Activated T-cell treated with anti-CD3 and anti-CD28 coated beads for 24 hours (primary cell): ENCODE data around the gene SLC44A4.
"Not testable (repeated sequence)": the region's sequence is repeated elsewhere in the genome, so short reads cannot be mapped to it uniquely, and the experiment has no call there.

Experiments used
- DNase-seq: peaks from one replicate; pipeline ENCODE4 v3.0.0-alpha.2; 2020; ENCODE audit warnings: low read depth

SLC44A4 gene

GRCh38 chr6:31879901-31880300 is 1.1 kb upstream of the SLC44A4 start:
- no peak for DNase-seq

DNA sequence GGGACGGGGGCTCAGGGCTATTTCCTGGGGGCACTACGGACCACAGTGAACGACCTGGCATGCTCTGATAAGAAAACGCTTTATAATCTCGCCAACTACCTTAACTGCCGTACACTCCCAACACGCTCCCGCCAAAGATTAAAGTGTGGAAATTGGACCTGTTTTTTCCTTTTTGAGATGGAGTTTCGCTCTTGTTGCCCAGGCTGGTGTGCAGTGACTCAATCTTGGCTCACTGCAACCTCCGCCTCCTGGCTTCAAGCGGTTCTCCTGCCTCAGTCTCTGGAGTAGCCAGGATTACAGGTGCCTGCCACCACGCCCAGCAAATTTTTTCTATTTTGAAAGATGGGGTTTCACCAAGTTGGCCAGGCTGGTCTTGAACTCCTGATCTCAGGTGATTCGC is 346 bp upstream of the SLC44A4 start:
- no peak for DNase-seq

DNA sequence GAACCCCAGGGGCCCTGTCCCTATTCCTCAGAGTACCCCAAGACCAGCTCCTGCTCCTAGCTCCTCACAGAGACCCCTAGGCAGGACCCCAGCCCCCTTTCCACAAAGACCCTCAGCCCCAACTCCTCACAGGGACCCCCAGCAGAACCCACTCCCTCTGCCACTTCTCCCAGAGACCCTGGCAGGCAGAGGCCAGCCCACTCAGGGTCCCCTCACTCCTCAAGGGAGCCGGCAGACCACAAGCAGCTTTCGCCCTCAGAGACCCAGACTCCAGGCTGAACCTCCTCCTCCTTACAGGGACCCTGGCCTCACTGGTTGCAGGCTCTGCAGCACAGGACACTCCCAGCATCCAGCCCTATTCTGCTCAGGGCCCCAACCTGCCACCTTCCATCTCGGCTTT is 575 bp downstream of the SLC44A4 start:
- no peak for DNase-seq

DNA sequence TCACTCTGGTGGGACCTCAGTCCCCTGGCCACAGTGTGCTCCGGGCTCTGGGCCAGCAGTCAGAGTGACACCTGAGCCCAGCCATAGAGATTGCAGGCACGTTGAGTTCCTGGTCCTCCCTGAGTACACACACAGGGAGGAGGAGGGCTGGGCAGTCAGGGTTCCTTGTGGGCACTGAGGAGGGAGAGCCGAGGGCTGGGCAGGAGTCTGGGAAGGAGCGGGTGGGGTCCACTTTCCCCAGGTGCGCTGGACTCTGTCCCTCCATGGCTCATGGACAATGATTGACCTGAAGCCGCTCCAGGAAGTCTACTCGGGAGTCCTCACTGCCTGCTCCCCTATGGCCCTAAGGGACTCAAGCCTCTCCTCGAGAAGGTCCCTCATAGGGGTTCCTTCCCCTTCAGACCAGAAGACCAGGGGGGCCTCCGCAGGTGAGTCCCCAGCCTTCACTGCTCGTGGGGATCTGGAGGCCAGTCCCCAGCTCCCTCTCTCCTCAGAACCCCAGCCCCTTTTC is 1.1 kb downstream of the SLC44A4 start:
- no peak for DNase-seq

- no peak for DNase-seq
Observed at GRCh38 chr6:31877125-31877650, 1.6 kb downstream of the SLC44A4 start.

DNA sequence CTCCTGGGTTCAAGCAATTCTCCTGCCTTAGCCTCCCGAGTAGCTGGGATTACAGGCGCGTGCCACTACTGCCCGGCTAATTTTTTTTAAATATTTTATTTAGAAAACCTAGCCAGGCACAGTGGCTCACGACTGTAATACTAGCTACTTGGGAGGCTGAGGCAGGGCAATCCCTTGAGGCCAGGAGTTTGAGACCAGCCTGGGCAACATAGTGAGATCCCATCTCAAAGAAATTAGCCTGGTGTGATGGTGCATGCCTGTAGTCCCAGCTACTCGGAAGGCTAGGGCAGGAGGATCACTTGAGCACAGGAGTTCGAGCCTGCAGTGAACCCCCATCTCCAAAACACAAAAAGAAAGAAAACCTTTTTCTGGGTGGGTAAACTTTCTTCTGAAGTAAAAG is 2.4 kb downstream of the SLC44A4 start:
- no peak for DNase-seq

GRCh38 chr6:31875877-31876276 is 2.9 kb downstream of the SLC44A4 start:
- no peak for DNase-seq

- DNase-seq = no peak
Observed at GRCh38 chr6:31874836-31875572, 3.8 kb downstream of the SLC44A4 start.

DNA sequence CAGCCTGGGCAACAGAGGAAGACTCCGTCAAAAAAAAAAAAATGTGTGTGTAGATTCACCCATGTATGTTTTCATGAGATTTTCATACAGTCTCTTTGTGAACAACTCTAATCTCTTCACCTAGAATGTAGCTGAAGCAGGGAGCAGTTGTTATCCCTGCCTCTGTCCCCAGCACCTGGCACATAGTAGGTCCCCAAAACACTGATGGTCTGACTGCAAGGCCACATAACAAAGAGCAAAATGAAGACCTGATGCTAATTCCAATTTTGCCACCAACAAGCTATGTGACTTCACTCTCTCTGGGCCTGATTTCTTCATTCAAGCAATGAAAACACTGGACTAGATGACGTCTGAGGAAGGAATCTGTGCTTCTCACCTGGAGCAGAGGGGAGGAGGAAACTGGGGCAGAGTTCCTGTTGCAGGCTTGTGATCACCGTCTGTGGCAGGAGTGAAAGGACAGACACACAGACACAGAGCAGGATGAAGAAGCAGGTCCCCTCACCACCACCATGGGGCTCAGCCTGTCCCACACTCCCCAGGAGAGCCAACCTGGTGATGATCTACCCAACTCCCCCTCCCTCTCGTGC is 4.6 kb downstream of the SLC44A4 start:
- no peak for DNase-seq

GRCh38 chr6:31871046-31871659 is 7.6 kb downstream of the SLC44A4 start:
- DNase-seq = no peak

GRCh38 chr6:31870385-31870921 is 8.3 kb downstream of the SLC44A4 start:
- DNase-seq = no peak

DNA sequence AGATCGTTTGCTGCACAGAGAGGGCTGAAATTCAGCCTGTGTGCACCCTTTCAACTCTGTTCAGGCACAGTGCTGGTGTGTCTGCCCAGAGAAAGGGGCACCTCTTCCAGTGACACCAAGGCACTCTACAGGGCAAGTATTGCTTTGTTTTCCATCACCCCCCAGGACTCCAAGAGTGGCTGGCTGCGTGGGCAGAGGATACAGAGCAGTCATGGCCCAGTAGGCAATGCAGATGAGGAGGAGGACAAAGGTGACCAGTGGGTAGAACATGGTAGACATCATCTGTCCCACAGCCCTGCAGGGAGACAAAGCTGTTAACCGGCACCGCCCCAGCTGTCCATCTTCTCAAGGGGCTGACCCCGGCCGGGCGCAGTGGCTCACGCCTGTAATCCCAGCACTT is 9.5 kb downstream of the SLC44A4 start:
- DNase-seq = no peak

- not testable (repeated sequence) for DNase-seq
Observed at GRCh38 chr6:31868658-31868971, 10.2 kb downstream of the SLC44A4 start.

GRCh38 chr6:31865205-31866118 is 13.3 kb downstream of the SLC44A4 start:
- DNase-seq = no peak

DNA sequence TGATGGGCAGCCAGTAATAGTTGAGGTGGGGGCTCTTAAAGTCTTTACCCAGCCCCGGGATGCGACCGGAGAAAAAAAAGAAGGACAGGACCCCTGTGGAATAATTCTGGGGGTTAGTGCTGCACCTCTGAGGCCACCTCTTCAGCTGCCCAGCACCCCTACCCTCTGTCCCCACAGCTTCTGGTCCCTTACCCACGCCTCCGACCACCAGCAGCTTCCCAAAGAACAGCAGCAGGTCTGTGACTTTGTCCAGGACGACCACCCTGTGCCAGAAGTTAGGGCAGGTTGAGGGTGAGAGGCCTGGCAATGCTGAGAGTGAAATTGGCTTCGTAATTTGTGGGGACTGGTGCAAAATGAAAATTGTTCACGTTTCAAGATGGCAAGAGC is 14.0 kb downstream of the SLC44A4 start:
- no peak for DNase-seq

DNA sequence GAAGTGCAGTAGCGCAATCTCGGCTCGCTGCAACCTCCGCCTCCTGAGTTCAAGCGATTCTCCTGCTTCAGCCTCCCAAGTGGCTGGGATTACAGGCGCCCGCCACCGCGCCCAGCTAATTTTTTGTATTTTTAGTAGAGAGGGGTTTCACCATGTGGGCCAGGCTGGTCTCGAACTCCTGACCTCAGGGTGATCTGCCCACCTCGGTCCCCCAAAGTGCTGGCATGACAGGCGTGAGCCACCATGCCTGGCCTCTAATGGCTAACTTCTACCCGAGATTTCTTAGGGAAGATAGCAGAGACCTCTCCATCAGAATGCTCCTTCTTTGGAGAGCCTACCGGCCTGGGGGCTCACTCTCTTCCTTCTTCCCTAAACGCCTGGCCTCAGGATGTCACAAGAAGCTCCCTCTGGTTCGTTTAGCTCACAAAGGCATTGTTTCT is 14.7 kb downstream of the SLC44A4 start:
- not testable (repeated sequence) for DNase-seq

- DNase-seq = peak; percentile 98
Observed at GRCh38 chr6:31862344-31863235, 16.2 kb downstream of the SLC44A4 start, which contains the start of gene NEU1. TSS of gene NEU1 (minus strand) at chr6:31862821. CDS start at chr6:31862776, 45 bp downstream.

- DNase-seq = no peak
Observed at GRCh38 chr6:31861919-31862343, 16.9 kb downstream of the SLC44A4 start.

DNA sequence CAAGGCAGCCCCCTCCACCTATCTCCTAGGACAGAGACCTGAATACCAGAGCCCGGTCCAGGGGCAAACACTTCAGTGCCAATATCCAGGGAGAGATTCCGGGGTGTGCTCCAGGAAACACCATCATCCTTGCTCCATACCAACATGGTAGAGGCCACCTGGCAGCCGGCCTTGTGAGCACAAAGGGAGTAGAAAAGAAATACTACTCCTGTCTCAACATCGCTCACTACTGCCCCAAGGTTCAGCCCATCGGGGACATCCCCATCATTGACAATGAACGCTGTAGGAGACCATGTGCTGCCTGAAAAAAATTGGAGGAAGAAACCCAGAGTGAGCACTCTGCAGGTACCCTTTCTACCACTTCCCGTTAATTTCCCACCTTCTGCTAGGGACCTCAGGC is 17.6 kb downstream of the SLC44A4 start:
- no peak for DNase-seq

- DNase-seq = no peak
Observed at GRCh38 chr6:31860349-31860748, 18.4 kb downstream of the SLC44A4 start.

DNA sequence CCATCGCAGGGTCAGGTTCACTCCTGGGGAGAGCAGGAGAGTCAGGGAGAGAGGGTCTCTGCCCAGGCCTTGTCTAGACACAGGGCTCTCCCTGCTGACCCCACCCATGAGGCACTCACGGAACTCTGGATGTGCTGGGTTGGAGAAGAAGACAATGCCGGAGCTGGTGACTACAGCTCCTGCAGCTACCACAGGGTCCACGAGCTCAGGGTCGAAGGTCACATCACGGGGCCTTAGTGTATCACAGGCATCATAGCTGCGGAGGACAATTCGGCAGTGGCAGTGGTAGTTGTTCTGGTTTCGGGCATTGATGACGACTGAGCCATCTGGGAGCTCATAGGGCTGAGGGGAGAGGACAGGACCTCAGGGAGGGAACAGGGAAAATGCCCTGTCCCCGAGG is 18.9 kb downstream of the SLC44A4 start:
- DNase-seq = no peak
